DND-41 (cell line): ENCODE data around the gene NBAS.

Experiments
- ATAC-seq: fragments of 200-7000 bp; cut with Tn5 transposase; 3 replicates; pipeline ENCODE4 v1.9.1; 2021; ENCODE audit warnings: low read depth; ENCODE audit not compliant: insufficient read depth
- DNase-seq: peaks from one replicate; pipeline ENCODE4 v3.0.0-alpha.2; 2020
- H2AFZ ChIP-seq: 2 replicates; pipeline ENCODE4 v1.6.0; 2012; ENCODE audit warnings: low read depth, low read length
- H3K27ac ChIP-seq: 2 replicates; pipeline ENCODE4 v1.5.1; 2012; ENCODE audit warnings: low read length, inconsistent platforms
- H3K27me3 ChIP-seq: fragments of 200-600 bp; sonication (generic); 2 replicates; pipeline ENCODE4 v1.6.0; 2012; ENCODE audit warnings: low read length, mild to moderate bottlenecking, inconsistent platforms; ENCODE audit not compliant: insufficient read depth, poor library complexity
- H3K36me3 ChIP-seq: 2 replicates; pipeline ENCODE4 v1.5.1; 2012; ENCODE audit warnings: low read length, inconsistent platforms; ENCODE audit not compliant: insufficient read depth
- H3K4me1 ChIP-seq: 2 replicates; pipeline ENCODE4 v1.5.1; 2012; ENCODE audit warnings: mild to moderate bottlenecking, low read length; ENCODE audit not compliant: insufficient read depth
- H3K4me2 ChIP-seq: 2 replicates; pipeline ENCODE4 v1.6.0; 2012; ENCODE audit warnings: mild to moderate bottlenecking, moderate library complexity, low read length, inconsistent platforms; ENCODE audit not compliant: insufficient read depth
- H3K4me3 ChIP-seq, 2 experiments: fragments of 200-600 bp in 1 of 2; shearing (Covaris generic) in 1 of 2; 2 replicates each; pipeline ENCODE4 v1.5.1; 2012 to 2016; ENCODE audit warnings: inconsistent platforms in 2 of 2, low read length in 2 of 2, mild to moderate bottlenecking in 2 of 2, low read depth in 1 of 2, moderate library complexity in 1 of 2
- H3K79me2 ChIP-seq: 2 replicates; pipeline ENCODE4 v1.6.0; 2012; ENCODE audit warnings: low read length, inconsistent platforms; ENCODE audit not compliant: insufficient read depth
- H3K9ac ChIP-seq: 2 replicates; pipeline ENCODE4 v1.6.0; 2012; ENCODE audit warnings: low read depth, mild to moderate bottlenecking, inconsistent platforms, low read length, moderate library complexity
- H3K9me3 ChIP-seq: 2 replicates; pipeline ENCODE4 v1.5.1; 2012; ENCODE audit warnings: low read length, moderate library complexity, mild to moderate bottlenecking, inconsistent platforms; ENCODE audit not compliant: insufficient read depth, severe bottlenecking
- H4K20me1 ChIP-seq: 2 replicates; pipeline ENCODE4 v1.6.0; 2012; ENCODE audit warnings: low read length; ENCODE audit not compliant: insufficient read depth
- EZH2 ChIP-seq: IDR thresholded peaks from 3 replicates; pipeline ENCODE4 v1.6.1; 2012; ENCODE audit warnings: borderline replicate concordance, low read depth, mild to moderate bottlenecking, moderate library complexity, low read length, inconsistent platforms; ENCODE audit not compliant: severe bottlenecking
- TF ChIP-seq, protein P1 (sequence below): IDR thresholded peaks from 2 replicates; pipeline ENCODE4 v1.5.1; 2012; ENCODE audit warnings: borderline replicate concordance, low read length, moderate library complexity, mild to moderate bottlenecking; ENCODE audit not compliant: poor library complexity, severe bottlenecking; ENCODE audit errors: extremely low read depth

Gene NBAS

DNA sequence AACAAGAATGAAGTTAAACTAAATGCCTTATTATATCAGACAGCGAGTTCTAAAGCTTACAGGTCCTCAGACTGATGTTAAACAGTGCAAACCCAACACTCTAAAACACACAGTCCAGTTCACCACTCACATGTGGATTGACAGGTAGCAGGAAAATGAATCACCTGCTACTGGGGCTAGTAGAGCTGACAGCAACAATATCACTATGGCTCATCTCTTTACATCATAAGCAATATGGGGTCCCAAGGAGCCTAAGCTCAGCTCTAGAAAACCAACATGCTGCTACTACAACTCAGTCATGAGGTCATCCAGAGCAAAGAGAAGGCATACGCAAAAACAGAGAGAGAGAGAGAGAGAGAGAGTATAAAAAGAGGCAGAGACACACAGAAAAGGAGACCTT lies 145.4 kb downstream of the NBAS start:
- H3K4me2 ChIP-seq: no peak overlapping the region
- TF ChIP-seq, protein P1, sequence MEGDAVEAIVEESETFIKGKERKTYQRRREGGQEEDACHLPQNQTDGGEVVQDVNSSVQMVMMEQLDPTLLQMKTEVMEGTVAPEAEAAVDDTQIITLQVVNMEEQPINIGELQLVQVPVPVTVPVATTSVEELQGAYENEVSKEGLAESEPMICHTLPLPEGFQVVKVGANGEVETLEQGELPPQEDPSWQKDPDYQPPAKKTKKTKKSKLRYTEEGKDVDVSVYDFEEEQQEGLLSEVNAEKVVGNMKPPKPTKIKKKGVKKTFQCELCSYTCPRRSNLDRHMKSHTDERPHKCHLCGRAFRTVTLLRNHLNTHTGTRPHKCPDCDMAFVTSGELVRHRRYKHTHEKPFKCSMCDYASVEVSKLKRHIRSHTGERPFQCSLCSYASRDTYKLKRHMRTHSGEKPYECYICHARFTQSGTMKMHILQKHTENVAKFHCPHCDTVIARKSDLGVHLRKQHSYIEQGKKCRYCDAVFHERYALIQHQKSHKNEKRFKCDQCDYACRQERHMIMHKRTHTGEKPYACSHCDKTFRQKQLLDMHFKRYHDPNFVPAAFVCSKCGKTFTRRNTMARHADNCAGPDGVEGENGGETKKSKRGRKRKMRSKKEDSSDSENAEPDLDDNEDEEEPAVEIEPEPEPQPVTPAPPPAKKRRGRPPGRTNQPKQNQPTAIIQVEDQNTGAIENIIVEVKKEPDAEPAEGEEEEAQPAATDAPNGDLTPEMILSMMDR: no peak
- no peak for TF ChIP-seq EZH2
- no peaks in the 10 kb centered on the region for H4K20me1 ChIP-seq
- H3K4me1 ChIP-seq: no peaks in the 10 kb centered on the region
- no peak overlapping the region for H3K9ac ChIP-seq
- no peak overlapping the region for H3K27ac ChIP-seq
- no peaks in the 10 kb centered on the region for H3K27me3 ChIP-seq
- H3K79me2 ChIP-seq: no peaks in the 10 kb centered on the region
- no peak overlapping the region for H2AFZ ChIP-seq
- peaks cover 7% of the 10 kb centered on the region; the same call in 1 of the 2 replicates for H3K36me3 ChIP-seq
- ATAC-seq: no peak
- no peak overlapping the region for H3K4me3 ChIP-seq
- no peak for DNase-seq
- H3K9me3 ChIP-seq: no peaks in the 10 kb centered on the region

GRCh38 chr2:15412779-15413178 lies 148.4 kb downstream of the NBAS start:
- no peaks in the 10 kb centered on the region for H3K27me3 ChIP-seq
- H3K9ac ChIP-seq: no peak overlapping the region
- ATAC-seq: no peak
- no peaks in the 10 kb centered on the region for H3K9me3 ChIP-seq
- H3K4me1 ChIP-seq: no peaks in the 10 kb centered on the region
- no peak overlapping the region for H3K4me3 ChIP-seq
- DNase-seq: no peak
- no peak overlapping the region for H2AFZ ChIP-seq
- H3K4me2 ChIP-seq: no peak overlapping the region
- no peak for TF ChIP-seq EZH2
- TF ChIP-seq, protein P1: no peak
- H4K20me1 ChIP-seq: no peaks in the 10 kb centered on the region
- H3K36me3 ChIP-seq: peaks cover 9% of the 10 kb centered on the region; the same call in 1 of the 2 replicates
- no peak overlapping the region for H3K27ac ChIP-seq
- no peaks in the 10 kb centered on the region for H3K79me2 ChIP-seq

- DNase-seq (no peak), ATAC-seq (no peak)
- Histone ChIP-seq H3K79me2 (no peaks in the 10 kb centered on the region), H3K4me3 (no peak overlapping the region), H3K4me1 (no peaks in the 10 kb centered on the region), H3K27me3 (no peaks in the 10 kb centered on the region), H2AFZ (no peak overlapping the region), H3K4me2 (no peak overlapping the region), H3K27ac (no peak overlapping the region), H4K20me1 (no peaks in the 10 kb centered on the region), H3K36me3 (peaks cover 9% of the 10 kb centered on the region; the same call in 1 of the 2 replicates), H3K9me3 (no peaks in the 10 kb centered on the region), H3K9ac (no peak overlapping the region)
- no peak for TF ChIP-seq EZH2
- TF ChIP-seq, protein P1: no peak
These were observed 148.8 kb downstream of the NBAS start for GRCh38 chr2:15412309-15412708.

DNA sequence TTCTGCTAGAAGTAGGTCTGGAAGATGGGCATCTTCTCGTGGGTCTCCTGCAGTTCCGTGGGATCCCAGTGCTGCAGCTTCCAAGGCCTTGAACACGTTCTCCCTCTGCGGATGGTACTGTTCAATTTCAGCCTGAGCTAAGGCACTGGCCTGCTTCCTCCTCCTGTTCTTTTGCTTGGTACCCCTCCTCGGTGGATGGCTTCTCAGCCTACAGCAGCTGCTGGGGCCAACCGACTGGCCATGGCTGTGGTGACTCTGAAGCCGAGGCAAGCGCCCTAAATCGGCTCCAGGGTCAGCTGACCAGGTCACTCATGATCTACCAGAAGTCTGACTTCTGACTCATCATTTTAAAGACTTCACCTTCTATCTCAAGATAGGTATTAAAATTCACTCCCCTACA lies 150.2 kb downstream of the NBAS start:
- no peak overlapping the region for H2AFZ ChIP-seq
- H3K4me1 ChIP-seq: no peaks in the 10 kb centered on the region
- no peak overlapping the region for H3K4me3 ChIP-seq
- no peaks in the 10 kb centered on the region for H3K27me3 ChIP-seq
- H3K9ac ChIP-seq: no peak overlapping the region
- no peaks in the 10 kb centered on the region for H3K9me3 ChIP-seq
- no peaks in the 10 kb centered on the region for H3K79me2 ChIP-seq
- H3K4me2 ChIP-seq: no peak overlapping the region
- H3K27ac ChIP-seq: no peak overlapping the region
- DNase-seq (no peak), ATAC-seq (no peak)
- H4K20me1 ChIP-seq: no peaks in the 10 kb centered on the region
- peaks cover 9% of the 10 kb centered on the region; the same call in 1 of the 2 replicates for H3K36me3 ChIP-seq
- TF ChIP-seq EZH2: no peak
- TF ChIP-seq, protein P1: no peak
